WTC11 (cell line): ENCODE measurements around the gene ARHGAP26. TPM values are rescaled to one million over a fixed set of nuclear protein-coding genes. Genes with fewer than 3 reads are reported as not detected.
A peak's percentile ranks its signal among the peaks of the same experiment; 100 is the strongest.

Experiments
- ATAC-seq: fragments of 200-7000 bp; cut with Tn5 transposase; 2 replicates; pipeline ENCODE4 v1.10.0; 2021; ENCODE audit warnings: mild to moderate bottlenecking, moderate library complexity
- CTCF ChIA-PET: fragments of 300-600 bp; sonication (Branson Sonifier 250); formaldehyde crosslinking; loops from one replicate; lab custom pipeline; 2021; ENCODE audit warnings: antibody characterized with exemption; lab: Charles Lee
- POLR2A ChIA-PET: fragments of 350-600 bp; sonication (Branson Sonifier 250); formaldehyde crosslinking; loops from one replicate; lab custom pipeline; 2021; ENCODE audit warnings: antibody characterized with exemption; lab: Charles Lee
- DNase-seq: peaks from one replicate; pipeline ENCODE4 v3.0.0; 2021; ENCODE audit warnings: low spot score
- H3K27ac Mint-ChIP-seq: 2 replicates; pipeline ENCODE4 v1.8.0; 2021; ENCODE audit warnings: mixed read lengths
- H3K27me3 Mint-ChIP-seq: 2 replicates; pipeline ENCODE4 v1.8.0; 2021; ENCODE audit warnings: low read depth, mild to moderate bottlenecking, moderate library complexity, mixed read lengths
- H3K36me3 Mint-ChIP-seq: 2 replicates; pipeline ENCODE4 v1.8.0; 2021; ENCODE audit warnings: mixed read lengths
- H3K4me1 Mint-ChIP-seq: 2 replicates; pipeline ENCODE4 v1.8.0; 2022; ENCODE audit warnings: mixed read lengths
- H3K4me3 Mint-ChIP-seq: 2 replicates; pipeline ENCODE4 v1.8.0; 2021; ENCODE audit warnings: mild to moderate bottlenecking, moderate library complexity, mixed read lengths
- H3K9me3 Mint-ChIP-seq: 2 replicates; pipeline ENCODE4 v1.8.0; 2021; ENCODE audit warnings: mixed read lengths
- ARID4B ChIP-seq: sonication (generic); formaldehyde crosslinking; IDR thresholded peaks from 2 replicates; pipeline ENCODE4 v1.8.0; 2023; ENCODE audit warnings: missing genetic modification reagents, mild to moderate bottlenecking, borderline replicate concordance
- CREM ChIP-seq: sonication (generic); formaldehyde crosslinking; IDR thresholded peaks from 2 replicates; pipeline ENCODE4 v1.8.1; 2022; ENCODE audit warnings: mild to moderate bottlenecking, missing genetic modification reagents, moderate library complexity
- GABPB1 ChIP-seq: sonication (generic); formaldehyde crosslinking; IDR thresholded peaks from 2 replicates; pipeline ENCODE4 v1.8.1; 2023; ENCODE audit warnings: mild to moderate bottlenecking, missing genetic modification reagents
- GRHL2 ChIP-seq: fragments of 250-450 bp; sonication (Bioruptor Pico); IDR thresholded peaks from 2 replicates; pipeline ENCODE4 v1.8.0; 2022; ENCODE audit warnings: mild to moderate bottlenecking, moderate library complexity; ENCODE audit not compliant: insufficient replicate concordance, severe bottlenecking
- GTF2I ChIP-seq: fragments of 250-450 bp; sonication (Bioruptor Pico); conservative IDR thresholded peaks from 2 replicates; pipeline ENCODE4 v1.4.0; 2021; ENCODE audit warnings: mild to moderate bottlenecking
- IRF1 ChIP-seq: sonication (generic); formaldehyde crosslinking; IDR thresholded peaks from 2 replicates; pipeline ENCODE4 v1.8.0; 2023; ENCODE audit warnings: missing genetic modification reagents
- JAZF1 ChIP-seq: fragments of 250-450 bp; sonication (Bioruptor Pico); IDR thresholded peaks from 2 replicates; pipeline ENCODE4 v1.9.0; 2021; ENCODE audit warnings: moderate library complexity, mild to moderate bottlenecking, inconsistent platforms
- JUN ChIP-seq: sonication (generic); formaldehyde crosslinking; IDR thresholded peaks from 2 replicates; pipeline ENCODE4 v1.8.0; 2023; ENCODE audit warnings: mild to moderate bottlenecking, missing genetic modification reagents
- KAT7 ChIP-seq: sonication (generic); formaldehyde crosslinking; IDR thresholded peaks from 2 replicates; pipeline ENCODE4 v1.8.1; 2023; ENCODE audit warnings: missing genetic modification reagents, mild to moderate bottlenecking, borderline replicate concordance
- RORB ChIP-seq: fragments of 250-450 bp; sonication (Bioruptor Pico); IDR thresholded peaks from 2 replicates; pipeline ENCODE4 v1.9.0; 2021; ENCODE audit warnings: mild to moderate bottlenecking
- ZNF121 ChIP-seq: sonication (generic); formaldehyde crosslinking; IDR thresholded peaks from 2 replicates; pipeline ENCODE4 v1.8.0; 2023; ENCODE audit warnings: missing genetic modification reagents
- ZNF281 ChIP-seq: sonication (generic); formaldehyde crosslinking; IDR thresholded peaks from 2 replicates; pipeline ENCODE4 v1.8.0; 2023; ENCODE audit warnings: mild to moderate bottlenecking, missing genetic modification reagents
- ZNF396 ChIP-seq: fragments of 250-450 bp; sonication (Bioruptor Pico); IDR thresholded peaks from 2 replicates; pipeline ENCODE4 v1.8.0; 2021; ENCODE audit warnings: mild to moderate bottlenecking, moderate library complexity, borderline replicate concordance
- ZNF416 ChIP-seq: fragments of 250-450 bp; sonication (Bioruptor Pico); IDR thresholded peaks from 2 replicates; pipeline ENCODE4 v1.9.0; 2021; ENCODE audit warnings: mild to moderate bottlenecking, inconsistent platforms
- ZNF425 ChIP-seq: fragments of 250-450 bp; sonication (Bioruptor Pico); conservative IDR thresholded peaks from 2 replicates; pipeline ENCODE4 v1.9.0; 2021; ENCODE audit warnings: mild to moderate bottlenecking
- total RNA-seq: library from RNA; stranded (reverse); gene quantifications from 3 replicates; pipeline ENCODE4 v1.2.3, GENCODE V29; 2021

Gene ARHGAP26
- total RNA-seq, 1 experiment from 2014 or later: 22.3 TPM

GRCh38 chr5:143204474-143205246 is 434.5 kb downstream of the ARHGAP26 start (continued):
- no peak for TF ChIP-seq ZNF281 (CRISPR knock-in tag)
- no peak for TF ChIP-seq GABPB1
- TF ChIP-seq IRF1 (CRISPR knock-in tag): no peak
- no peak for TF ChIP-seq ZNF416 (CRISPR knock-in tag)
- no peak for TF ChIP-seq ZNF425 (CRISPR knock-in tag)

GRCh38 chr5:143205386-143205785 is 435.2 kb downstream of the ARHGAP26 start:
- H3K9me3 Mint-ChIP-seq: peaks cover 6% of the 10 kb centered on the region; the same call in 1 of the 2 replicates
- CTCF ChIA-PET: no interaction called here
- H3K4me1 Mint-ChIP-seq: peaks cover 19% of the 10 kb centered on the region
- DNase-seq (no peak), ATAC-seq (peak; percentile 21; the same call in 1 of the 2 replicates)
- no peak overlapping the region for H3K4me3 Mint-ChIP-seq
- peaks cover 6% of the 10 kb centered on the region; the same call in 1 of the 2 replicates for H3K36me3 Mint-ChIP-seq
- H3K27me3 Mint-ChIP-seq: no peaks in the 10 kb centered on the region
- TF ChIP-seq GTF2I (no peak), ZNF396 (CRISPR knock-in tag) (no peak), CREM (CRISPR knock-in tag) (no peak), GRHL2 (no peak), KAT7 (CRISPR knock-in tag) (no peak), JAZF1 (no peak), RORB (CRISPR knock-in tag) (no peak), ZNF121 (CRISPR knock-in tag) (no peak), JUN (CRISPR knock-in tag) (no peak), ARID4B (no peak)
- H3K27ac Mint-ChIP-seq: no peak overlapping the region; the same call in 1 of the 2 replicates
- POLR2A ChIA-PET: no interaction called here
